Activated gamma-delta T cell treated with Interleukin-2 at 50 U/mL for 16 hours (primary cell): ENCODE results near the gene HNRNPU.

Experiments
- DNase-seq: peaks from one replicate; pipeline ENCODE4 v3.0.0-alpha.2; 2020

HNRNPU gene

DNA sequence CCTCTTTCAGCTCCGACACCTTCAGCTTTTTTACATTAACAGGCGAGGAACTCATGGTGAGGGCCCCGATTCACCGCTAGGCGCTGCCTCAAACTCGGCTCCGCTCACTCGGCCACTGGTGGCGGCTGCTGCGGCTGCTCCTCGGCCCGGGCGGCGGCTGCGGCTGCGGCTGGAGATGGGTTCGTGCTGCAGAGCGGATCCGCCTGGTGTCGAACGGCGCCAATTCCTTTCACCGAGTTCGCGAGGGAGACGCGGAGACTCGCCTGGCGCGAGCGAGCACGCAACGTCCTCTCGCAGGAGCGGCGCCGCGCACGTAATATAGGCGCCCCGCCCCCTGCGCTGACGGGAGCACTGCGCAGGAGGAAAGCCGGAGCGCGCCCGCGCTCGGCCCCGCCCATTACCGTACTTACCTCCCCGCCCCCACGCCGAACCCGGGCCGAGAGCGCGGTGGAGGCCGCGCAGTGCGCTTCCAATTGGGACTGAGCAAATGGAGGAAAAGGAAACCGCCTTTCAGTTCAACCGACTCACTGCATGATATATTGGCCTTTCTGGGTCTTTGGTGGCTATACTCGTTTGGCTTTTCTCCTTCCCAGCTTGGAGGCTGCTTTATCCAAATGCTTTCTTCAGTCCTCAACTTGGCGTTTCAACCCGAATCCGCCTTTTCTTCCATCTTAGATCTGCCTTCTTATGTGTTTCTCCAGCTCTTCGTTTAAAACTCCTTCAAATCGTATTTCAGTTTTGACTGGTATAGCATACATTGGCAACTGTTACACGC, at the start of gene HNRNPU:
HNRNPU (minus strand) TSS at position 291 of the 775 bp plus-strand sequence; CDS start at position 55, 236 bp downstream.
- peak; percentile 95 for DNase-seq

GRCh38 chr1:244913806-244914205, 49.5 kb upstream of the HNRNPU start:
- no peak for DNase-seq

- no peak for DNase-seq
Observed at GRCh38 chr1:244904119-244904518, 39.8 kb upstream of the HNRNPU start.

GRCh38 chr1:244901400-244902015, 37.2 kb upstream of the HNRNPU start:
- no peak for DNase-seq

DNA sequence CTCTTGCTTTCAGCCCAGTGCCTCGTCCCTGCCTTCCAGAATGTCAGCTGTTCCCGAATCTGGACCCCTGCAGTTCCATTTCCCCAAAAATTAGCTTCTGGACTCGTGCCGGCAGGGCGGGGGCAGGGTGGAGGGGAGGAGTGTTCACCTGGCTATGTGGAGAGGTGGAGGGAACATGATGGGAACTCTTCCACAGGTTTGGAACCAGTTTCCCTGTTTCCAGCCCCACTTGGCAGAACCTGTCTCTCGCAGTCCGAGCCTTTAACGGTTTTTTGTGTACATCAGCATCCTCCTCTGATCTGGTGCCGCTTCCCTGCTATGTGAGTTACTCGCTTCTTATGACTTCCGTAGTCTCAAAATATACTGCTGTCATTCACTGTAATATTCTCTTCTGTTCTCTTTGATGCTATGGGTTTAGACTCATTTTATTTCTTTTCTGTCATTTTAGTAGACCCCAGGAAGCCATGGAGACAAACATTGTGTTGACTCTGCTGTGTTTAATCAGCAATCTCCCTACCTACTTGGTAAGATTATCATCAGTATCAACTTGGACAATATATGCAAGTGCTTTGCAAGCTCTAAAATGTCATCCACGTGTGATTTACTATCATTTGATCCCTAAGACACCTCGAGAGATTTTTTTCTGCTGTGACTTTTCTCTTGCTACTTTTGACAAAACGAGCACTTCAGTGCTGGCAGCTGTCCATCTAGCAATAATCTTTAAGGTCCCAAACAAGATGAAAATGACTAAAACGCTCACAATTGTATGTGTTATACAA, 33.3 kb upstream of the HNRNPU start:
- DNase-seq, result no peak

- DNase-seq, result no peak
Observed at GRCh38 chr1:244896550-244896949, 32.2 kb upstream of the HNRNPU start.

DNA sequence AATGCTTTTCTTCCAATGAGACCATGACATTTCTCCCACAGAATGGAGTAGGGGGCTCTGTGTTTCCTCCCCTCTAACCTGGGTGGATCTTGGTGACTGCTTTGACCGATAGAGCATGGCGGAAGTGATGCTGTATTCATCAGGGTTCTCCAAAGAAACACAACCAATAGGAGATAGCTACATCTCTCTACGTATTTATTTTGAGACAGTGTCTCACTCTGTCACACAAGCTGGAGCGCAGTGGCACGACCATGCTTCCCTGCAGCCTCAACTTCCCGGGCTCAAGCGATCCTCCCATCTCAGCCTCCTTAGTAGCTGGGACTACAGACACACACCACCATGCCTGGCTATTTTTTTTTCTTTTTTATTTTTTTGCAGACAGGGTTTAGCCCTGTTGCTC, 29.5 kb upstream of the HNRNPU start:
- DNase-seq, result no peak

DNA sequence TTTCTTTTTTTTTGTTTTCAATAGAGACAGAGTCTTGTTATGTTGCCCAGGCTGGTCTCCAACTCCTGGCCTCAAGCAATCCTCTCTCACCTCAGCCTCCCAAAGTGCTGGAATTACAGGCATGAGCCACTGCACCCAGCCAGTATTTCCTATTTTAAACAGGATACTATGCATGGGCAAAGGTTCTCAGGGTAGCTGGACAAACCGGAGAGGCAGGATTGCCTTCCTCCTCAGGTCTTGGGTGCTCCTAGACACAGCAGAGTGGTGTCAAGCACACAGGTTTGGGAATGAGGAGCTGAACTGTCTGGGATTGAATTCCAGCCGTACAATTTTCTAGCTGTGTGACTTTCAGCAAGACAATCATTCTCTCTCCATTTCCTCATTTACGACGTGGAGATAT, 22.9 kb upstream of the HNRNPU start:
- DNase-seq, result no peak

DNA sequence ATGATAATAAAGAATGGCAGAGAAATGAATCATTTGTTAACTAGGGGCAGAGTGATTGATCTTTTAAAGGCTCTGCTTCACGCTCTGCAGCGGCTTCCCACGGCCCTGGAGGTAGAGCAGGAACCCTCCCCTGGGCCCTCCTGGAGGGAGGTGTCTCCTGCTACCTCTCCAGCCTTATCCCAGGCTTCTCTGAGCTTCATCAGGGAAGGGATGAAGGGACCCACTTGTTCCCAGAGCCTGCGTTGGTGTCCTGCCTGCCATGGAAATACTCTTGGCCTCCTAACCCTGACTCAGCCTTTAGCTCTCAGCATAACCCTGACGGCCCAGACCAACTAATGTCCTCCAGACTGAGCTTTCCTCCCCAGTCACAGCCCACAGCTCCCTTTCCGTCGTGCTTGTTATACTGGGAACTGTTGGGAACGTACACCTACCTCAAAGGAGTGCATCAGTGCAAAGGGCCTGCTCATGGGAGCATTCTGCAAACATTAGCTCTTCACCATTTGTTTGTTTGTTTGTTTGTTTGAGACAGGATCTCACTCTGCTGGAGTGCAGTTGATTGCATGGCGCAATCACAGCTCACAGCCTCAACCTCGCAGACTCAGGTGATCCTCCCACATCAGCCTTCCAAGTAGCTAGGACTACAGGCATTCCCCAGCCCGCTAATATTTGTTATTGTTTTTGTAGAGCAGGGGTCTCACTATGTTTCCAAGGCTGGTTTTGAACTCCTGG, 17.4 kb upstream of the HNRNPU start:
- DNase-seq, result no peak

- DNase-seq, result no peak
Observed at GRCh38 chr1:244878681-244879080, 14.3 kb upstream of the HNRNPU start.

GRCh38 chr1:244876228-244876910, 12.0 kb upstream of the HNRNPU start:
- DNase-seq, result no peak

DNA sequence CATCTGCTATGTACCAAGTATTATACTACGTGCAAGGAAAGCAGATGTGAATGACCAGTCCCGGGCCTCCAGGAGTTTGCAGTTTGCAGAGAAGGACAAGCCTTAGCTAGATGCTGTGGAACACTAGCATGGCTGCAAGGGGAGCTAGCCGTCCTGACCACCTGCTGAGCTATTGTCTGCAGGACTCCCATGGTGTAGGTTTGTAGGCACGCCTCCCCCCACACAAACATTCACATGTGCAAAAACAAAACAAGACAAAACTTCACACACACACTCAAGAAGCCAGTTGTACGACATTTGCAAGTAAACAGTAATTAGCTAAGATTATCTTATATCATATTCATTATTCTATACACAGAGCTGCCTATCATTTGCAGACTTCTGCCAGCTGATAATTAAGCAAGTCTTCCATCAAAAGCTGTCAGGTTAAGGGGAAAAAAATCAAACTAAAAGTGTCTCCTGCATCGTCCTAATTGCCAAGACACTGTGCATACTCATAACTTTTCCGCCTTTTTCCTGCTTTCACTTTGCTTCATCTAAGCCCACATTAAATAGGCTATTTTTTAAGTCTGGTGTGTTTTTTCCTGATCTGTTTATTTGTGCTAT, 10.7 kb upstream of the HNRNPU start:
- no peak for DNase-seq

DNA sequence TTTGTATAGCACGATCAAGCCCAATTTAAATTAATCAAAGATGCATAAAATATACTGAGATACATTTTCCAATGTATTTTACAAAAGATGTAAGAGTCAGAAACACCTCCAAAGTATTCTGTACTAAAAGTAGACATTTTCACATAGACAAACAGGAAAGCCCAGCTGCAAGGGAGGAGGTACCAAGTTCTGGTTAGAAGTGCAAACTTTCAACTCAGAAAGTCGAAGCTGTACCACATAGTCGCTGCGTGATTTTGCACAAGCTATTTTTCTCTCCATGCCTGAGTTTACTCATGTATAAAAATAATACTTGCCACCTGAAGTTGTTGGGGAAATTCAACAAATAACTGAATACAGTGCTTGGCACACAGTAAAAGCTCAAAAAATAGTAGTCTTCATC, 5.6 kb upstream of the HNRNPU start:
- no peak for DNase-seq

GRCh38 chr1:244869364-244869827, 5.1 kb upstream of the HNRNPU start:
- no peak for DNase-seq

DNA sequence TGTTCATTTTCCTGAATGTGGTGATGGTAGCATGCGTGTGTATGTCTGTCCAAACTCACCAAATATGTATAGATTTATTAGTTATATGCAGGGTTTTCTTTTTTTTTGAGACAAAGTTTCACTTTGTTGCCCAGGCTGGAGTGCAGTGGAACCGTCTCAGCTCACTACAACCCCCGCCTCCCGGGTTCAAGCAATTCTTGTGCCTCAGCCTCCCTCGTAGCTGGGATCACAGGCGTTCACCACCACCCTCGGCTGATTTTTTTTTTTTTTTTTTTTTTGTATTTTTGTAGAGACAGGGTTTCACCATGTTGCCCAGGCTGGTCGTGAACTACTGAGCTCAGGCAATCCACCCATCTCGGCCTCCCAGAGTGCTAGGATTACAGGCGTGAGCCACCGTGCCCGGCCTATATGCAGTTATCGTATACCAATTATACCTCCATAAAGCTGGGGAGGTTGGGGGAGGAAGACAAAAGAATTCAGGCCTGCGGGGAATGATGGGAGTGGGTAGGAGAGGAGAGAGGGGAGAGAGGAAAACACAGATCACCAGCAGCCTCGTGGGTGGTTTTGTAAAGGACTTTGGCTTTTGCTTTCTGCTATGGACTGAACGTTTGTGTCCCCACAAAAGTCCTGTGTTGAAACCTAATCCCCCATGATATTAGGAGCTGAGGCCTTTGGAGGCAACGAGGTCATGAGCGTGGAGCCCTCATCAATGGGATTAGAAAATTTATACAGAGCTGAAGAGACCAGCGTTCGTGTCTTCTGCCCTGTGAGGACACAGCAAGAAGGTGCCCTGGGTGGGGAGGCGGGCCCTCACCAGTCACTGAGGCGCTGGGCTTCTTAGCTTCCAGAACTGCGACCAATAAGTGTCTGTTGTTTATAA, 4.4 kb upstream of the HNRNPU start:
- DNase-seq, result no peak

- no peak for DNase-seq
Observed at GRCh38 chr1:244866355-244866754, 2.0 kb upstream of the HNRNPU start.

GRCh38 chr1:244865820-244866219, 1.5 kb upstream of the HNRNPU start:
- DNase-seq, result no peak

GRCh38 chr1:244865028-244865371, 657 bp upstream of the HNRNPU start:
- DNase-seq, result peak; percentile 23

- no peak for DNase-seq
Observed at GRCh38 chr1:244863491-244864252, 671 bp downstream of the HNRNPU start.
